K562 (cell line): Measurements from ENCODE around the gene C2CD4C. TPM values are rescaled to one million over a fixed set of nuclear protein-coding genes. Genes with fewer than 3 reads are reported as not detected.

Source experiments
- ATAC-seq: fragments of 200-7000 bp; cut with Tn5 transposase; 3 replicates; pipeline ENCODE4 v1.9.1; 2020; ENCODE audit warnings: moderate library complexity
- BruUV-seq: library from RNA; stranded (reverse); fragments of 400-500 nt; replicated peaks from 2 replicates; lab custom pipeline; 2021; lab: Mats Ljungman, UMichigan
- CTCF ChIA-PET: fragments of 300-600 bp; formaldehyde crosslinking; extraction: SDS; loops from one replicate; lab custom pipeline; 2021; ENCODE audit warnings: low intra/inter-chr PET ratio; lab: Yijun Ruan, JAX
- POLR2A ChIA-PET: fragments of 300-600, 350-650 bp; sonication (Branson Sonifier 250); formaldehyde crosslinking; extraction: SDS; loops from one replicate; lab custom pipeline; 2021; ENCODE audit warnings: antibody characterized with exemption, inconsistent platforms; lab: Yijun Ruan, JAX
- DNase-seq, 4 experiments: peaks; one replicate each; pipeline versions ENCODE4 v3.0.0 to v3.0.0-alpha.2; 2011 to 2018; ENCODE audit warnings: low spot score in 3 of 4, mixed read lengths in 3 of 4; ENCODE audit errors: extremely low read depth in 1 of 4
- FAIRE-seq: peaks from 2 replicates; lab custom pipeline; 2011; peaks lifted over from hg19 to GRCh38; lab: Jason Lieb, UNC
- H2AFZ ChIP-seq: 2 replicates; pipeline ENCODE4 v1.6.0; 2011; ENCODE audit warnings: low read depth, low read length, control low read depth, inconsistent platforms
- H3K27ac ChIP-seq: fragments of 200-600 bp; 3 replicates; pipeline ENCODE4 v1.8.0; 2011; ENCODE audit warnings: low read depth, mild to moderate bottlenecking, control low read depth, inconsistent platforms, low read length, moderate library complexity, mixed read lengths; ENCODE audit errors: extremely low read depth
- H3K27me3 ChIP-seq, 2 experiments: fragments of 300-600 bp in 1 of 2; 2 replicates in 1 of 2; 3 replicates in 1 of 2; pipeline versions ENCODE4 v1.6.0 to v1.8.0; 2011; ENCODE audit warnings: inconsistent platforms in 2 of 2, low read length in 2 of 2, mild to moderate bottlenecking in 1 of 2, mixed read lengths in 1 of 2, moderate library complexity in 1 of 2; ENCODE audit not compliant: control insufficient read depth in 2 of 2, insufficient read depth in 2 of 2
- H3K36me3 ChIP-seq: fragments of 300-600 bp; 3 replicates; pipeline ENCODE4 v1.8.0; 2011; ENCODE audit warnings: mild to moderate bottlenecking, low read length, inconsistent platforms; ENCODE audit not compliant: control insufficient read depth, insufficient read depth
- H3K4me1 ChIP-seq, 2 experiments: fragments of 200-600 bp in 1 of 2; replicated peaks in 1 of 2; 2 replicates in 1 of 2; 3 replicates in 1 of 2; pipeline versions ENCODE4 v1.5.1 to v1.8.0; 2011; ENCODE audit warnings: inconsistent platforms in 2 of 2, low read length in 2 of 2, mild to moderate bottlenecking in 1 of 2, mixed read lengths in 1 of 2, moderate library complexity in 1 of 2; ENCODE audit not compliant: control insufficient read depth in 2 of 2, insufficient read depth in 2 of 2
- H3K4me2 ChIP-seq: 2 replicates; pipeline ENCODE4 v1.6.1; 2011; ENCODE audit warnings: low read length, control low read depth, inconsistent platforms, mixed read lengths; ENCODE audit not compliant: insufficient read depth
- H3K4me3 ChIP-seq: fragments of 200-600 bp; sonication (generic), shearing (Covaris generic); 2 replicates; pipeline ENCODE4 v1.5.1; 2016; ENCODE audit warnings: control low read depth, inconsistent platforms
- H3K79me2 ChIP-seq: fragments of 200-600 bp; 3 replicates; pipeline ENCODE4 v1.8.0; 2011; ENCODE audit warnings: low read length, inconsistent platforms; ENCODE audit not compliant: control insufficient read depth, insufficient read depth
- H3K9ac ChIP-seq, 2 experiments: 2 replicates each; pipeline versions ENCODE4 v1.6.0 to v1.6.1; 2011; ENCODE audit warnings: low read depth in 2 of 2, low read length in 2 of 2, control low read depth in 1 of 2, inconsistent platforms in 1 of 2, mild to moderate bottlenecking in 1 of 2, mixed read lengths in 1 of 2; ENCODE audit not compliant: insufficient read depth in 1 of 2
- H3K9me1 ChIP-seq: one replicate; pipeline ENCODE4 v1.6.0; 2011; ENCODE audit warnings: inconsistent platforms, mild to moderate bottlenecking, low read length, moderate library complexity; ENCODE audit not compliant: control insufficient read depth, insufficient read depth
- H3K9me3 ChIP-seq: replicated peaks from 2 replicates; pipeline ENCODE4 v1.5.1; 2011; ENCODE audit warnings: low read depth, low read length, inconsistent platforms; ENCODE audit not compliant: control insufficient read depth, insufficient read depth
- H4K20me1 ChIP-seq: replicated peaks from 2 replicates; pipeline ENCODE4 v1.6.1; 2011; ENCODE audit warnings: low read length, inconsistent platforms, mixed read lengths; ENCODE audit not compliant: control insufficient read depth, insufficient read depth
- CAMTA2 ChIP-seq: fragments of 250-450 bp; sonication (Bioruptor Pico); conservative IDR thresholded peaks from 2 replicates; pipeline ENCODE4 v1.5.1; 2022
- EGR1 ChIP-seq: fragments of 450-650 bp; conservative IDR thresholded peaks from 2 replicates; pipeline ENCODE4 v1.6.1; 2017; ENCODE audit warnings: mild to moderate bottlenecking
- GTF2B ChIP-seq: IDR thresholded peaks from 2 replicates; pipeline ENCODE4 v1.6.1; 2011; ENCODE audit not compliant: insufficient read length; ENCODE audit errors: extremely low read depth
- NELFE ChIP-seq: IDR thresholded peaks from 2 replicates; pipeline ENCODE4 v1.6.1; 2011; ENCODE audit warnings: mild to moderate bottlenecking; ENCODE audit not compliant: insufficient read depth, insufficient read length
- THRB ChIP-seq: fragments of 450-650 bp; formaldehyde crosslinking; conservative IDR thresholded peaks from 2 replicates; pipeline ENCODE4 v1.4.0; 2022; ENCODE audit warnings: mild to moderate bottlenecking, missing genetic modification characterization
- ZFP1 ChIP-seq: fragments of 450-650 bp; formaldehyde crosslinking; IDR thresholded peaks from 2 replicates; pipeline ENCODE4 v1.4.0; 2020; ENCODE audit warnings: mild to moderate bottlenecking, mixed read lengths
- WGBS: fragments of 100-300 bp; shearing (Covaris generic); methylation state at CpG from one replicate; pipeline ENCODE4 v1.1.6; 2016; ENCODE audit warnings: low coverage, mixed read lengths; ENCODE audit not compliant: insufficient coverage; ENCODE audit errors: missing lambda C conversion rate; 5-methylcytosine and 5-hydroxymethylcytosine counted together
- in situ Hi-C: fragments of 300-500 bp; cut with MboI; formaldehyde crosslinking; loops from 4 replicates; pipeline ENCODE4 v1.15.0; 2018; ENCODE audit warnings: inconsistent platforms, mixed read lengths
- intact Hi-C: fragments of 100-400 bp; cut with micrococcal nuclease; formaldehyde crosslinking; loops from 2 replicates; pipeline ENCODE4 v1.14.2; 2022
- polyA plus RNA-seq, 8 experiments: library from polyadenylated mRNA; depleted of rRNA in 4 of 8; stranded (reverse) in 5 of 8; unstranded in 3 of 8; fragments of >200 nt; fragmentation: Nextera tagmentation in 2 of 8; fragmentation: Illumina TruSeq in 1 of 8; extraction: Ambion mirVana in 2 of 8; extraction: Trizol in 1 of 8; gene quantifications; 2 replicates each; pipeline versions ENCODE4 v1.2.1 to v1.2.3, GENCODE V29; 2011 to 2014; ENCODE audit warnings: inconsistent platforms in 1 of 8, missing spikeins in 1 of 8
- total RNA-seq, 7 experiments: library from RNA; depleted of rRNA in 6 of 7; stranded (reverse); fragments of >200 nt in 6 of 7; fragmentation: Illumina TruSeq in 2 of 7; extraction: Trizol in 2 of 7; gene quantifications; 2 replicates each; pipeline versions ENCODE4 v1.2.1 to v1.2.3, GENCODE V29; 2011 to 2021; ENCODE audit warnings: low replicate concordance in 1 of 7

The C2CD4C gene
- total and polyA plus RNA-seq, 9 of the 15 experiments (the other 6 are each of a cell fraction or from before 2014, with no cell fraction given): 0.01 to 0.07 TPM; not detected in 7

GRCh38 chr19:408441-408901 is 476 bp downstream of the C2CD4C start:
- no peak overlapping the region for H3K4me2 ChIP-seq
- no peaks in the 10 kb centered on the region for H3K9me3 ChIP-seq
- H3K27ac ChIP-seq: no peak overlapping the region
- 0 out of 2 replicates have a peak, but pooled peaks cover 9% of the 10 kb centered on the region for H4K20me1 ChIP-seq
- H3K36me3 ChIP-seq: no peaks in the 10 kb centered on the region
- in situ Hi-C loops: no loop called here
- intact Hi-C loops: no loop called here
- TF ChIP-seq EGR1 (0 out of 2 replicates have a peak, but pooled peaks have one; percentile 12), THRB (CRISPR knock-in tag) (no peak), ZFP1 (CRISPR knock-in tag) (no peak), NELFE (no peak), GTF2B (no peak), CAMTA2 (CRISPR knock-in tag) (no peak)
- no peak for FAIRE-seq
- 0% methylated on average over 6 of the region's 30 CpGs for WGBS
- H3K27me3 ChIP-seq: peaks cover 31 to 66% of the 10 kb centered on the region in 2 experiments; a peak in 4 of 5 replicates
- ChIA-PET POLR2A (no interaction called here), CTCF (no interaction called here)
- H3K9me1 ChIP-seq: no peaks in the 10 kb centered on the region
- BruUV-seq: no TSS peak
- no peaks in the 10 kb centered on the region for H3K79me2 ChIP-seq
- H3K4me3 ChIP-seq: 0 out of 2 replicates have a peak overlapping the region, but pooled peaks have one; percentile 15
- H3K4me1 ChIP-seq: peaks cover 3 to 68% of the 10 kb centered on the region in 2 experiments; a peak in 2 of 5 replicates
- DNase-seq: peak in 2 of 4 experiments; percentile 79 to 81
- H3K9ac ChIP-seq: no peak overlapping the region
- H2AFZ ChIP-seq: no peak overlapping the region
- no peak for ATAC-seq
